22Rv1 (cell line): ENCODE results near the gene OXA1L.

Experiments
- ZFX ChIP-seq: fragments of 450-650 bp; IDR thresholded peaks from 2 replicates; pipeline ENCODE4 v1.6.1; 2017; ENCODE audit warnings: antibody characterized with exemption, borderline replicate concordance
- TF ChIP-seq, protein P1 (sequence below): fragments of 450-650 bp; IDR thresholded peaks from 2 replicates; pipeline ENCODE4 v1.5.1; 2017; ENCODE audit warnings: mild to moderate bottlenecking

DNA sequence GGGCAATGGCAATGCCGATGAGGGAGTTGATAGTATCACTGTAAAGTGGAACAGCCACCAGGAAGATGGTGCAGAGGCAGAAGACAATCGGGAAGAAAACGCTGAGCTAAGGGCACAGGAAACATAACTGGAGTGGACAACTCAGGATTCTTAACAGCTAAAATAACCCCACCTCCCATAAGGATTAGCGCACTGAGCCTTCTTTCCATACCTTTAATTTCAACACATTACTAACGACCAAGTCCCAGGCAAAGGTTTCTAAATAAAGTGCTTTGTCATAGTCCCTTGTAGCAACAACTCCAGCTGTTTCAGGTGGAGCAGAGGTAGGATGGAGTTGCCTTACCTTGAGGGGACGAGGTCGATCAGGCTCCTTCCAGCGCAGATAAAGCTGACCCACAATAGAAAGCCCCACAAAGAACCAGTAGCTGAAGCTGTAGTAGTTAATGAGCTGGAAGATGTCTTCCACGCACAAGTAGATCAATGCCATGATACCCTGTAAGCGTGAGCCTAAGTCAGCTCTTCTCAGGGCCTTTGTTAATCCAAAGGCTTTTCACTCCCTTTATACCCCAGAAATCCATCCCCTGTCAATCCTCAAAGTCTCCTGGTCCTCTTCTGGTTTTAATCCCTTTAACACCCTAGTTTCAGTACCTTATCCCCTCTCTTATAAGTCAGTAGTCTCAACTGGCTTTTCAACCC, 7.7 kb downstream of the OXA1L start:
- TF ChIP-seq, protein P1, sequence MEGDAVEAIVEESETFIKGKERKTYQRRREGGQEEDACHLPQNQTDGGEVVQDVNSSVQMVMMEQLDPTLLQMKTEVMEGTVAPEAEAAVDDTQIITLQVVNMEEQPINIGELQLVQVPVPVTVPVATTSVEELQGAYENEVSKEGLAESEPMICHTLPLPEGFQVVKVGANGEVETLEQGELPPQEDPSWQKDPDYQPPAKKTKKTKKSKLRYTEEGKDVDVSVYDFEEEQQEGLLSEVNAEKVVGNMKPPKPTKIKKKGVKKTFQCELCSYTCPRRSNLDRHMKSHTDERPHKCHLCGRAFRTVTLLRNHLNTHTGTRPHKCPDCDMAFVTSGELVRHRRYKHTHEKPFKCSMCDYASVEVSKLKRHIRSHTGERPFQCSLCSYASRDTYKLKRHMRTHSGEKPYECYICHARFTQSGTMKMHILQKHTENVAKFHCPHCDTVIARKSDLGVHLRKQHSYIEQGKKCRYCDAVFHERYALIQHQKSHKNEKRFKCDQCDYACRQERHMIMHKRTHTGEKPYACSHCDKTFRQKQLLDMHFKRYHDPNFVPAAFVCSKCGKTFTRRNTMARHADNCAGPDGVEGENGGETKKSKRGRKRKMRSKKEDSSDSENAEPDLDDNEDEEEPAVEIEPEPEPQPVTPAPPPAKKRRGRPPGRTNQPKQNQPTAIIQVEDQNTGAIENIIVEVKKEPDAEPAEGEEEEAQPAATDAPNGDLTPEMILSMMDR = no peak
- TF ChIP-seq ZFX = no peak
